Common myeloid progenitor, CD34-positive (primary cell): ENCODE results near the gene MT1E.

Source experiments
- CTCF ChIA-PET: fragments of 350-600 bp; sonication (Branson Sonifier 250); formaldehyde crosslinking; loops from one replicate; lab custom pipeline; 2021; ENCODE audit warnings: antibody characterized with exemption; lab: Charles Lee
- POLR2A ChIA-PET: fragments of 350-600 bp; sonication (Branson Sonifier 250); formaldehyde crosslinking; loops from one replicate; lab custom pipeline; 2021; ENCODE audit warnings: antibody characterized with exemption; lab: Charles Lee
- DNase-seq, 3 donors: peaks; one replicate each; pipeline versions ENCODE4 v3.0.0 to v3.0.0-alpha.2; 2013
- H3K27ac ChIP-seq, 2 experiments: 1 replicate in 1 of 2; 2 replicates in 1 of 2; pipeline ENCODE4 v1.7.0; 2013; ENCODE audit warnings: inconsistent platforms in 2 of 2, low read length in 2 of 2, mild to moderate bottlenecking in 2 of 2, low read depth in 1 of 2, moderate library complexity in 1 of 2; ENCODE audit not compliant: severe bottlenecking in 2 of 2, insufficient read depth in 1 of 2, poor library complexity in 1 of 2
- H3K27me3 ChIP-seq, 5 experiments: replicated peaks in 2 of 5; 1 replicate in 3 of 5; 2 replicates in 2 of 5; pipeline versions ENCODE4 v1.6.1 to v1.7.0; 2013; ENCODE audit warnings: low read length in 4 of 5, mild to moderate bottlenecking in 2 of 5, moderate library complexity in 2 of 5, inconsistent platforms in 1 of 5; ENCODE audit not compliant: insufficient read depth in 5 of 5, control insufficient read depth in 4 of 5
- H3K36me3 ChIP-seq, 4 experiments: 1 replicate in 2 of 4; 2 replicates in 2 of 4; pipeline versions ENCODE4 v1.6.1 to v1.7.0; 2013; ENCODE audit warnings: low read length in 3 of 4, control low read depth in 1 of 4, mild to moderate bottlenecking in 1 of 4; ENCODE audit not compliant: control insufficient read depth in 4 of 4, insufficient read depth in 4 of 4
- H3K4me1 ChIP-seq, 4 experiments: 1 replicate in 3 of 4; 2 replicates in 1 of 4; pipeline versions ENCODE4 v1.6.1 to v1.7.1; 2013; ENCODE audit warnings: low read length in 3 of 4, mild to moderate bottlenecking in 3 of 4, control low read depth in 1 of 4, inconsistent platforms in 1 of 4, moderate library complexity in 1 of 4; ENCODE audit not compliant: control insufficient read depth in 4 of 4, insufficient read depth in 4 of 4; ENCODE audit errors: control extremely low read depth in 1 of 4
- H3K4me3 ChIP-seq, 7 experiments: 1 replicate in 4 of 7; 2 replicates in 3 of 7; pipeline versions ENCODE4 v1.5.1 to v1.7.0; 2013; ENCODE audit warnings: mild to moderate bottlenecking in 7 of 7, low read length in 6 of 7, moderate library complexity in 6 of 7, inconsistent platforms in 2 of 7, low read depth in 2 of 7, control low read depth in 1 of 7; ENCODE audit not compliant: insufficient read depth in 4 of 7, control insufficient read depth in 1 of 7; ENCODE audit errors: extremely low read depth in 1 of 7
- H3K9me3 ChIP-seq, 5 experiments: 1 replicate in 4 of 5; 2 replicates in 1 of 5; pipeline versions ENCODE4 v1.6.1 to v1.7.1; 2013; ENCODE audit warnings: low read length in 4 of 5, mild to moderate bottlenecking in 2 of 5, inconsistent platforms in 1 of 5, low read depth in 1 of 5, moderate library complexity in 1 of 5; ENCODE audit not compliant: control insufficient read depth in 4 of 5, insufficient read depth in 2 of 5; ENCODE audit errors: control extremely low read depth in 1 of 5
- WGBS: methylation state at CpG from one replicate; pipeline ENCODE4 v1.1.5; 2013; ENCODE audit not compliant: insufficient coverage; 5-methylcytosine and 5-hydroxymethylcytosine counted together

Gene MT1E

GRCh38 chr16:56584276-56584675 lies 41.3 kb upstream of the MT1E start:
- no peaks in the 10 kb centered on the region for H3K9me3 ChIP-seq
- H3K36me3 ChIP-seq = no peaks in the 10 kb centered on the region
- H3K4me3 ChIP-seq = no peak overlapping the region
- H3K27me3 ChIP-seq = peaks cover 3 to 31% (median 20%) of the 10 kb centered on the region in 5 experiments
- DNase-seq = no peak
- WGBS = 92% methylated on average over 11 of the region's 11 CpGs
- H3K4me1 ChIP-seq = peaks cover 0 to 17% (median 8%) of the 10 kb centered on the region in 4 experiments
- POLR2A ChIA-PET = no interaction called here
- CTCF ChIA-PET = interaction anchor here (1.0 kb wide), 1 partner anchor 11 kb away, joined by 3 read pairs; no protein-coding TSS in a partner anchor
- no peak overlapping the region for H3K27ac ChIP-seq

GRCh38 chr16:56588781-56589140 lies 36.8 kb upstream of the MT1E start:
- H3K4me1 ChIP-seq = peaks cover 0 to 21% (median 19%) of the 10 kb centered on the region in 4 experiments
- 22% methylated on average over 7 of the region's 9 CpGs for WGBS
- H3K9me3 ChIP-seq = no peaks in the 10 kb centered on the region
- CTCF ChIA-PET = interaction anchor here (1.7 kb wide), 1 partner anchor 12 kb away, joined by 11 read pairs; no protein-coding TSS in a partner anchor
- no peaks in the 10 kb centered on the region for H3K36me3 ChIP-seq
- no peak for DNase-seq
- POLR2A ChIA-PET = no interaction called here
- H3K4me3 ChIP-seq = peak overlapping the region in 6 of 7 experiments; percentile 33 to 75 (median 60)
- H3K27me3 ChIP-seq = peaks cover 3 to 43% (median 23%) of the 10 kb centered on the region in 5 experiments
- H3K27ac ChIP-seq = no peak overlapping the region

GRCh38 chr16:56589141-56590039 lies 36.2 kb upstream of the MT1E start, which contains the start of gene MT3:
TSS of gene MT3 (plus strand) at chr16:56589528. CDS start at chr16:56589591, 63 bp downstream.
- Histone ChIP-seq H3K9me3 (no peaks in the 10 kb centered on the region), H3K36me3 (no peaks in the 10 kb centered on the region), H3K27me3 (peaks cover 3 to 43% (median 23%) of the 10 kb centered on the region in 5 experiments), H3K4me1 (peaks cover 0 to 21% (median 19%) of the 10 kb centered on the region in 4 experiments), H3K27ac (no peak within 1 kb of the TSS), H3K4me3 (peak within 1 kb of the TSS in 6 of 7 experiments; percentile 33 to 75 (median 60))
- ChIA-PET CTCF (interaction anchor here (0.7 to 1.7 kb wide), 2 partner anchors 12 to 113 kb away, joined by 3 to 11 read pairs; no protein-coding TSS in a partner anchor), POLR2A (no interaction called here)
- peak in 2 of 3 donors; percentile 60 to 70 for DNase-seq
- 3% methylated on average over 63 of the region's 87 CpGs for WGBS

DNA sequence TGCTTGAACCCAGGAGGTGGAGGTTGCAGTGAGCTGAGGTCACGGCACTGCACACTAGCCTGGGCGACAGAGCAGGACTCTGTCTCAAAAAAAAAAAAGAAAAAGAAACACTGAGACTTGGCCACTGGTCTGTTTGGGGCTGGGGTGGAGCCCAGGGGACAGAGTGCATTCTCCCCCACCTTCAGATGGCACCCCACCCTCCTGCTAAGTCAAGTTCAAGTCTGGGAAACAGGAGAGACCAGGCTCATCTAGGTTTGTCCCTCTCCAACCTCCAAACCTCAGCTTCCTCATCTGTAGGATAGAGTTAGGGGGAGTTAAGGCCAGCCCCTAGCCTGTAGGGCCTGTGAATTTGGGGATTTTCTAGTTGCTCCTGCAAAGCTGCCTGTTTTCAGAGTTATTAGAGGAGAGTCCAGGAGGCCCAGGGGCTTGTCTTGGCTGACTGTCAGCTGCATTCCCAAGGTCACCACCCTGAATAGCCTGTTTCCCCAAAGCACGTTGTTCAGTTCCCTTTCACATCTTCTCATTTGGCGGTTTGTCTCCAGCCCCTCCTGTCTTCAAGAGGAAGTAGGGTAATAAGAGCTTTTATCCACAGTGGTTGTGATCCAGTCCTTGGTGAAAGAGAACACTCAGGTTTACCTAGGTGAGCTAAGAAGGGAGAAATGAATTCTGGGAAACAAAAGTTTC lies 34.1 kb upstream of the MT1E start:
- 43% methylated on average over 4 of the region's 4 CpGs for WGBS
- POLR2A ChIA-PET = no interaction called here
- peaks cover 3 to 40% (median 18%) of the 10 kb centered on the region in 5 experiments for H3K27me3 ChIP-seq

DNA sequence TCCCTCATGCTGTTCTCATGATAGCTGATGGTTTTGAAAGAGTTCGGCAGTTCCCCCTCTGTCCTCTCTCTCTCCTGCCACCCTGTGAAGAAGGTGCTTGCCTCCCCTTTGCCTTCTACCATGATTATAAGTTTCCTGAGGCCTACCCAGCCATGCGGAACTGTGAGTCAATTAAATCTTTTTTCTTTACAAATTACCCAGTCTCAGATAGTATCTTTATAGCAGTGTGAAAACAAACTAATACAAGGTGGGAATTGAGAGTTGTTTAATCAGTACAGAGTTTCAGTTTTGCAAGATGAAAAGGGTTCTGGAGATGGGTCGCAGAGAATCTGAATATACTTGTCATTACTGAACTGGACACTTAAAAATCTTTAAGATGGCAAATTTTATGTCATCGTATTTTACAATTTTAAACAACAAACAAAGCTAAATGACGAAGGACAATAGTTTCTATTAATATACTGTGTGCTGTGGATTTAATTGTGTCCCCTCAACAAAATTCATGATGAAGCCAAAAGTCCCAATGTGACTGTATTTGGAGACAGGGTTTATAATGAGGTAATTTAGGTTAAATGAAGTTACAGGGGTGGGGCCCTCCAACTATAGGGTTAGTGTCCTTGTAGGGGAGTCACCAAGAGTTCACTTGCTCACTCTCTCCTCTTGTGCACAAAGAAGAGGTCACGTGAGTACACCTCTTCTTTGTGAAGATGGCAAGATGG lies 31.8 kb upstream of the MT1E start:
- Histone ChIP-seq H3K9me3 (peaks cover 0 to 1% (median 0%) of the 10 kb centered on the region in 5 experiments), H3K27me3 (peaks cover 2 to 19% (median 8%) of the 10 kb centered on the region in 5 experiments), H3K27ac (no peak overlapping the region), H3K4me1 (peaks cover 0 to 21% (median 18%) of the 10 kb centered on the region in 4 experiments), H3K4me3 (no peak overlapping the region), H3K36me3 (no peaks in the 10 kb centered on the region)
- ChIA-PET POLR2A (no interaction called here), CTCF (interaction anchor here (0.6 to 3.6 kb wide), 2 partner anchors 9 to 16 kb away, joined by 3 to 29 read pairs; no protein-coding TSS in a partner anchor)
- no peak for DNase-seq
- 88% methylated on average over 1 of the region's 6 CpGs for WGBS

More for the DNA sequence above, 34.1 kb upstream of the MT1E start:
- H3K4me1 ChIP-seq = peaks cover 0 to 21% (median 19%) of the 10 kb centered on the region in 4 experiments
- CTCF ChIA-PET = interaction anchor here (1.0 to 3.6 kb wide), 7 partner anchors 10 to 198 kb away, joined by 3 to 29 read pairs (median 4); no protein-coding TSS in a partner anchor
- no peak overlapping the region for H3K4me3 ChIP-seq
- peak in 2 of 3 donors; percentile 67 to 73 for DNase-seq
- H3K27ac ChIP-seq = no peak overlapping the region
- no peaks in the 10 kb centered on the region for H3K36me3 ChIP-seq
- no peaks in the 10 kb centered on the region for H3K9me3 ChIP-seq

DNA sequence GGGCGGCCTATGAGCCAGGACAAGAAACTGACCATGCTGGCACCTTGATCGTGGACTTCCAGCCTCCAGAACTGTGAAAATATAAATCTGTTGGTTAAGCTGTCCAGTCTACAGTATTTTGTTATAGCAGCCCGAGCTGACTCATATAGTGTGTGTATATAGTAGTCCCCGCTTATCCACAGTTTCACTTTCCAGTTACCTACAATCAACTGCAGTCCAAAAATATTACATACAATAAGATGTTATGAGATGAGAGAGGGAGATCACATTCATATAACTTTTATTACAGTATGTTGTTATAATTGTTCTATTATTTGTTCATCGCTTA lies 31.3 kb upstream of the MT1E start:
- POLR2A ChIA-PET = no interaction called here
- Histone ChIP-seq H3K4me1 (peaks cover 0 to 17% (median 13%) of the 10 kb centered on the region in 4 experiments), H3K9me3 (peaks cover 0 to 1% (median 0%) of the 10 kb centered on the region in 5 experiments), H3K27me3 (peaks cover 0 to 14% (median 5%) of the 10 kb centered on the region in 5 experiments), H3K27ac (no peak overlapping the region), H3K4me3 (no peak overlapping the region), H3K36me3 (no peaks in the 10 kb centered on the region)
- CTCF ChIA-PET = interaction anchor here (0.6 to 3.6 kb wide), 2 partner anchors 8 to 17 kb away, joined by 3 to 29 read pairs; no protein-coding TSS in a partner anchor
- WGBS = 100% methylated on average over 1 of the region's 5 CpGs
- no peak for DNase-seq
